ENCODE measurements around the gene RND1. TPM values are rescaled to one million over a fixed set of nuclear protein-coding genes. Genes with fewer than 3 reads are reported as not detected.
"Not testable (repeated sequence)": the region's sequence is repeated elsewhere in the genome, so short reads cannot be mapped to it uniquely, and the experiment has no call there.

The RND1 gene
- total RNA-seq, 1 donor from 2014 or later = 7.1 TPM

DNA sequence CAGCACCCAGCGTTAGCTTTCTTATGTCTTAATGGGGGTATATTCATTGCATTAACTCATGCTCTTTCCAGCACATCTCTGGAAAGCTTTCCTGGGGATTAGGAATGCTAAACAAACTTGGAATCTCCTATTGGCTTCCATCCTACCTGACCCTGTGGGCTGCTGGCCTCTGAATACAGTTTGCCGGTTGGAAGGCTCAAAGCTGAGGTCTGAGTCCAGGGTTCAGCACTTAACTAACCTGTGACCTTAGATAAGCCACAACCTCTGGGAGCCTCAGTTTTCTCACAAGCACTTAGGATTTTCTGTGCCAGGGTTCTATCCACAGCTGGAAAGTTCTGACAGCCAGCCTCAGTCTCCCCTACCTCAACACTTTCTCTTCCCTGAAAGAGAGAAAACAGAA is 12.9 kb upstream of the RND1 start:
- DNase-seq = no peak
- H3K27me3 ChIP-seq = no peaks in the 10 kb centered on the region
- no peak for TF ChIP-seq CTCF (IDR thresholded peaks at IDR 0.05)
- peaks cover 19% of the 10 kb centered on the region for H3K4me1 ChIP-seq
- H3K4me3 ChIP-seq = no peak overlapping the region
- no peak overlapping the region for H3K27ac ChIP-seq
- H3K9me3 ChIP-seq = no peaks in the 10 kb centered on the region
- ATAC-seq = no peak
- H3K36me3 ChIP-seq = no peaks in the 10 kb centered on the region
- intact Hi-C loops (cut with DNase I) = no loop called here

DNA sequence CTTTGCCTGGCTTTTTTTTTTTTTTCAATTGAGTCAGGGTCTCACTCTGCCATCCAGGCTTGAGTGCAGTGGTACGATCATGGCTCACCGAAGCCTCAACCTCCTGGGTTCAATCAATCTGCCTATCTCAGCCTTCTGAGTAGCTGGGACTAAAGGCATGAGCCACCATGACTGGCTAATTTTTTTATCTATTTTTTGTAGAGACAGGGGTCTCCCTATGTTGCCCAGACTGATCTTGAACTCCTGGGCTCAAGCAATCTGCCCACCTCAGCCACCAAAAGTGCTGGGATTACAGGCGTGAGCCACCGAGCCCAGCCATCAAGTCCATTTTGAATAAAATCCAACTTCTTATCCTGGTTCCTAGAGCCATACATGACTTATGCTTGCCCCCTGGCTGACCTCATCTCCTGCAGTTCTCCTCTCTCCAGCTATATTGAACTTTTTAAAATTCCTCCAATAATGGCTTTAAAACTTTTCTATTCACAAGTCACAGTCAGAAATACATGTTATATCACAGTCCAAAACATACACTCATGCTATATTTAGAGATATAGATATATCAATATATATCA is 10.4 kb upstream of the RND1 start:
- Histone ChIP-seq H3K36me3 (no peaks in the 10 kb centered on the region), H3K4me1 (no peaks in the 10 kb centered on the region), H3K4me3 (no peak overlapping the region), H3K27ac (no peak overlapping the region), H3K9me3 (no peaks in the 10 kb centered on the region), H3K27me3 (no peaks in the 10 kb centered on the region)
- ATAC-seq (no peak), DNase-seq (no peak)
- intact Hi-C loops (cut with DNase I) = no loop called here
- no peak for TF ChIP-seq CTCF (IDR thresholded peaks at IDR 0.05)

- H3K4me3 ChIP-seq; H3K27ac ChIP-seq; DNase-seq; H3K36me3 ChIP-seq; H3K27me3 ChIP-seq; ATAC-seq; H3K9me3 ChIP-seq; intact Hi-C loops (cut with DNase I); H3K4me1 ChIP-seq: not testable (repeated sequence)
These were observed 7.9 kb upstream of the RND1 start for GRCh38 chr12:48873534-48873933.

DNA sequence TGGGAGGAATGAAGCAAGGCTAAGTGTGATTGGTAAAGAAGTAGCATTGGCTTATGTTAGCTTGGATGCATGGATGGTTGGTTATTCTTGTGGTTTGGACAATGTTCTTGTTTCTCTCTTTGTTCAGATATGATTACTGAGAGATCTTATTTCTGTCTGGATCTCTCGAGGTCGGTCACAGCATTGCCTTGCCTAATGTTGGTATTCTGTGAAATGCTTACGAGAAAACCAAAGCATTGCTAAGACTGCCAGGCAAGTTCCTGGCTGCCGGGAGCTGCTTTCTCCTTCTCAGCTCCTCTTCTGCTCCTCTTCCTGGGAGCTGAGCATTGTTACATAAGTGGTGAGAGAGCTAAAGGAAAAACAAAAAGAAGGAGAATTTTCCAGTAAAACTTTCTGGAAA is 7.4 kb upstream of the RND1 start:
- Histone ChIP-seq H3K4me3 (no peak overlapping the region), H3K4me1 (no peaks in the 10 kb centered on the region), H3K36me3 (no peaks in the 10 kb centered on the region), H3K27me3 (no peaks in the 10 kb centered on the region), H3K9me3 (no peaks in the 10 kb centered on the region), H3K27ac (no peak overlapping the region)
- no peak for TF ChIP-seq CTCF (IDR thresholded peaks at IDR 0.05)
- no peak for ATAC-seq
- intact Hi-C loops (cut with DNase I) = no loop called here
- no peak for DNase-seq

- Histone ChIP-seq H3K4me1 (peaks cover 8% of the 10 kb centered on the region), H3K9me3 (no peaks in the 10 kb centered on the region), H3K27me3 (no peaks in the 10 kb centered on the region), H3K27ac (no peak overlapping the region), H3K36me3 (no peaks in the 10 kb centered on the region), H3K4me3 (no peak overlapping the region)
- intact Hi-C loops (cut with DNase I) = no loop called here
- ATAC-seq (no peak), DNase-seq (no peak)
- no peak for TF ChIP-seq CTCF (IDR thresholded peaks at IDR 0.05)
These were observed 3.5 kb upstream of the RND1 start for GRCh38 chr12:48869191-48869590.

- Histone ChIP-seq H3K27me3 (no peaks in the 10 kb centered on the region), H3K27ac (no peak overlapping the region), H3K4me1 (peaks cover 8% of the 10 kb centered on the region), H3K9me3 (no peaks in the 10 kb centered on the region), H3K36me3 (no peaks in the 10 kb centered on the region), H3K4me3 (no peak overlapping the region)
- ATAC-seq (no peak), DNase-seq (no peak)
- intact Hi-C loops (cut with DNase I) = no loop called here
- no peak for TF ChIP-seq CTCF (IDR thresholded peaks at IDR 0.05)
These were observed 2.8 kb upstream of the RND1 start for GRCh38 chr12:48868451-48868850.
